PC-3 (cell line): ENCODE results near the gene CLSTN1. TPM values are rescaled to one million over a fixed set of nuclear protein-coding genes. Genes with fewer than 3 reads are reported as not detected.

Experiments
- ATAC-seq: fragments of 200-7000 bp; cut with Tn5 transposase; 2 replicates; pipeline ENCODE4 v1.9.1; 2020; ENCODE audit warnings: mild to moderate bottlenecking, moderate library complexity
- BruUV-seq: library from RNA; stranded (reverse); fragments of 400-500 nt; replicated peaks from 2 replicates; lab custom pipeline; 2021; lab: Mats Ljungman, UMichigan
- CTCF ChIA-PET: fragments of 300-600 bp; sonication (Branson Sonifier 250); formaldehyde crosslinking; loops from one replicate; lab custom pipeline; 2022; ENCODE audit warnings: antibody characterized with exemption; lab: Charles Lee
- POLR2A ChIA-PET: fragments of 300-600 bp; sonication (Branson Sonifier 250); formaldehyde crosslinking; loops from one replicate; lab custom pipeline; 2022; ENCODE audit warnings: antibody characterized with exemption; ENCODE audit not compliant: unreplicated experiment; lab: Charles Lee
- DNase-seq: peaks from one replicate; pipeline ENCODE4 v3.0.0-alpha.2; 2015
- H2AFZ ChIP-seq: fragments of 300-600 bp; sonication (generic); 2 replicates; pipeline ENCODE4 v1.6.0; 2016; ENCODE audit warnings: antibody characterized with exemption, low read length
- H3F3A ChIP-seq: fragments of 300-600 bp; sonication (generic); one replicate; pipeline ENCODE4 v1.6.0; 2017; ENCODE audit warnings: antibody characterized with exemption, low read length, control low read depth, mild to moderate bottlenecking; ENCODE audit not compliant: unreplicated experiment
- H3K27ac ChIP-seq: fragments of 300-600 bp; sonication (generic); 2 replicates; pipeline ENCODE4 v1.5.1; 2016; ENCODE audit warnings: mild to moderate bottlenecking, low read length
- H3K27me3 ChIP-seq: fragments of 300-600 bp; sonication (generic); 2 replicates; pipeline ENCODE4 v1.6.1; 2016; ENCODE audit warnings: low read length, mixed read lengths
- H3K36me3 ChIP-seq: fragments of 300-600 bp; sonication (generic); 2 replicates; pipeline ENCODE4 v1.6.1; 2016; ENCODE audit warnings: low read depth, mixed run types, low read length, mixed read lengths
- H3K4me1 ChIP-seq: fragments of 300-600 bp; sonication (generic); 2 replicates; pipeline ENCODE4 v1.5.1; 2016; ENCODE audit warnings: low read length; ENCODE audit not compliant: insufficient read depth
- H3K4me2 ChIP-seq: fragments of 300-600 bp; sonication (generic); 2 replicates; pipeline ENCODE4 v1.6.0; 2016; ENCODE audit warnings: low read length
- H3K4me3 ChIP-seq: fragments of 300-600 bp; sonication (generic); 2 replicates; pipeline ENCODE4 v1.5.1; 2016; ENCODE audit warnings: mild to moderate bottlenecking, low read length, mixed read lengths
- H3K79me2 ChIP-seq: fragments of 300-600 bp; sonication (generic); 2 replicates; pipeline ENCODE4 v1.6.1; 2017; ENCODE audit warnings: low read length, mixed read lengths
- H3K9ac ChIP-seq: fragments of 300-600 bp; sonication (generic); 2 replicates; pipeline ENCODE4 v1.6.0; 2016; ENCODE audit warnings: mild to moderate bottlenecking, low read length
- H3K9me2 ChIP-seq: fragments of 300-600 bp; sonication (generic); replicated peaks from 2 replicates; pipeline ENCODE4 v1.6.1; 2016; ENCODE audit warnings: mixed run types, low read length, mixed read lengths
- H3K9me3 ChIP-seq: fragments of 300-600 bp; sonication (generic); 2 replicates; pipeline ENCODE4 v1.6.1; 2016; ENCODE audit warnings: low read length, mixed read lengths
- H4K20me1 ChIP-seq: fragments of 300-600 bp; sonication (generic); 2 replicates; pipeline ENCODE4 v1.6.1; 2016; ENCODE audit warnings: low read length, mixed read lengths
- EZH2 ChIP-seq: fragments of 300-600 bp; sonication (generic); IDR thresholded peaks from one replicate; pipeline ENCODE4 v1.6.1; 2017; ENCODE audit warnings: antibody characterized with exemption, mild to moderate bottlenecking, low read length; ENCODE audit not compliant: unreplicated experiment
- EZH2phosphoT487 ChIP-seq: fragments of 300-600 bp; sonication (generic); IDR thresholded peaks from 2 replicates; pipeline ENCODE4 v1.6.1; 2018; ENCODE audit warnings: mild to moderate bottlenecking, antibody characterized with exemption, low read length, borderline replicate concordance
- intact Hi-C: fragments of 100-400 bp; cut with micrococcal nuclease; formaldehyde crosslinking; loops from 2 replicates; pipeline ENCODE4 v1.9.0; 2023
- total RNA-seq: library from RNA; depleted of rRNA; stranded (reverse); fragments of >200 nt; gene quantifications from 2 replicates; pipeline ENCODE4 v1.2.3, GENCODE V29; 2014
- TF ChIP-seq, protein P1 (sequence below): fragments of 300-600 bp; sonication (generic); conservative IDR thresholded peaks from 2 replicates; pipeline ENCODE4 v1.5.1; 2017; ENCODE audit warnings: antibody characterized with exemption, low read depth, mild to moderate bottlenecking, low read length

CLSTN1 gene
- total RNA-seq, 1 experiment from 2014 or later = 98.3 TPM

DNA sequence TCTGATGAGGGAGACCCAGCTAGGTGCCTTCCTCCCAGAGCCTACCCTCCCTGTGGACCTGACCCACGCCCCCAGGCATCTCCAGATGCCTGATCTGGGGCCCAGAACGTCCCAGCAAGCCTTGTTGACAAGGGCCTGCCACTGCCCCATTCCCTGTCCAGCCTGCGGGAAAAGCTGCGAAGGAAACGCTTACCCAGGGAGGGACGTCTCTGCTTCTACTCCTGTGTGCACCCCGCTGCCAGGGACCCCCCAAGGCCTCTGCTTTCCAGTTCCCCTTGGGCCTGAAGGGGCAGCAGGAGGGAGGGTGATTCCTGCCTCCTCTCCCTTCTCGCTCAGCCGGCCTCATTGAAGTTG, 11.6 kb upstream of the CLSTN1 start:
- H3K4me2 ChIP-seq = peak overlapping the region; percentile 68
- BruUV-seq = no TSS peak
- H3F3A ChIP-seq = no peaks in the 10 kb centered on the region
- intact Hi-C loops = no loop called here
- H3K9ac ChIP-seq = peak overlapping the region; percentile 48; the same call in 1 of the 2 replicates
- no peaks in the 10 kb centered on the region for H4K20me1 ChIP-seq
- ATAC-seq = no peak
- H3K79me2 ChIP-seq = no peaks in the 10 kb centered on the region
- peak overlapping the region; percentile 89 for H3K27ac ChIP-seq
- POLR2A ChIA-PET = no interaction called here
- no peaks in the 10 kb centered on the region for H3K9me3 ChIP-seq
- H3K4me3 ChIP-seq = no peak overlapping the region; the same call in 1 of the 2 replicates
- no peak for DNase-seq
- TF ChIP-seq, protein P1, sequence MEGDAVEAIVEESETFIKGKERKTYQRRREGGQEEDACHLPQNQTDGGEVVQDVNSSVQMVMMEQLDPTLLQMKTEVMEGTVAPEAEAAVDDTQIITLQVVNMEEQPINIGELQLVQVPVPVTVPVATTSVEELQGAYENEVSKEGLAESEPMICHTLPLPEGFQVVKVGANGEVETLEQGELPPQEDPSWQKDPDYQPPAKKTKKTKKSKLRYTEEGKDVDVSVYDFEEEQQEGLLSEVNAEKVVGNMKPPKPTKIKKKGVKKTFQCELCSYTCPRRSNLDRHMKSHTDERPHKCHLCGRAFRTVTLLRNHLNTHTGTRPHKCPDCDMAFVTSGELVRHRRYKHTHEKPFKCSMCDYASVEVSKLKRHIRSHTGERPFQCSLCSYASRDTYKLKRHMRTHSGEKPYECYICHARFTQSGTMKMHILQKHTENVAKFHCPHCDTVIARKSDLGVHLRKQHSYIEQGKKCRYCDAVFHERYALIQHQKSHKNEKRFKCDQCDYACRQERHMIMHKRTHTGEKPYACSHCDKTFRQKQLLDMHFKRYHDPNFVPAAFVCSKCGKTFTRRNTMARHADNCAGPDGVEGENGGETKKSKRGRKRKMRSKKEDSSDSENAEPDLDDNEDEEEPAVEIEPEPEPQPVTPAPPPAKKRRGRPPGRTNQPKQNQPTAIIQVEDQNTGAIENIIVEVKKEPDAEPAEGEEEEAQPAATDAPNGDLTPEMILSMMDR = no peak
- TF ChIP-seq EZH2phosphoT487 = no peak
- no peak for TF ChIP-seq EZH2
- CTCF ChIA-PET = no interaction called here
- peak overlapping the region; percentile 46 for H2AFZ ChIP-seq
- no peaks in the 10 kb centered on the region for H3K27me3 ChIP-seq
- H3K36me3 ChIP-seq = no peaks in the 10 kb centered on the region
- H3K4me1 ChIP-seq = peaks cover 30% of the 10 kb centered on the region
- no peaks in the 10 kb centered on the region for H3K9me2 ChIP-seq

DNA sequence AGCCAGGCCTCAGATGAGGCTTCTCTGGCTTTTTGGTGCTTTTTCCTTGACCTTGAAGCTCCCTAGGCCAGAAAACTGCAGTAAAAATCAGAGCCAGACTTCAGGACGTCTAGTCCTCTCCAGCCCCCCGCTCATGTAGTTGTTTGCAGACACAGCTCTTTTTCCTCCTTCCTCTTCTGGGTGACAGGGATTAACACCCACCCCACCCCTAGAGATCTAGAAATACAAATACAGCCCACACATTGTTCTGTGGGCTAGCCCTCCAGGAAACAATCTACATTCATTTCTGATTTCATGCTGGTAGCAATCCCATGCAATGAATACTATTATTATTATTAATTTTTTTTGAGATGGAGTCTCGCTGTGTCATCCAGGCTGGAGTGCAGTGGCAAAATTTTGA, 9.9 kb upstream of the CLSTN1 start:
- no peaks in the 10 kb centered on the region for H3K9me3 ChIP-seq
- H3K4me3 ChIP-seq = no peak overlapping the region
- peaks cover 30% of the 10 kb centered on the region for H3K4me1 ChIP-seq
- TF ChIP-seq, protein P1 = no peak
- TF ChIP-seq EZH2phosphoT487 (no peak), EZH2 (no peak)
- no TSS peak for BruUV-seq
- POLR2A ChIA-PET = no interaction called here
- no peak for ATAC-seq
- no peaks in the 10 kb centered on the region for H3K9me2 ChIP-seq
- H3K36me3 ChIP-seq = no peaks in the 10 kb centered on the region
- CTCF ChIA-PET = no interaction called here
- H3F3A ChIP-seq = no peaks in the 10 kb centered on the region
- no peaks in the 10 kb centered on the region for H3K79me2 ChIP-seq
- DNase-seq = no peak
- intact Hi-C loops = no loop called here
- H3K27ac ChIP-seq = no peak overlapping the region
- no peaks in the 10 kb centered on the region for H4K20me1 ChIP-seq
- no peaks in the 10 kb centered on the region for H3K27me3 ChIP-seq
- no peak overlapping the region for H3K4me2 ChIP-seq
- H3K9ac ChIP-seq = no peak overlapping the region
- H2AFZ ChIP-seq = no peak overlapping the region

DNA sequence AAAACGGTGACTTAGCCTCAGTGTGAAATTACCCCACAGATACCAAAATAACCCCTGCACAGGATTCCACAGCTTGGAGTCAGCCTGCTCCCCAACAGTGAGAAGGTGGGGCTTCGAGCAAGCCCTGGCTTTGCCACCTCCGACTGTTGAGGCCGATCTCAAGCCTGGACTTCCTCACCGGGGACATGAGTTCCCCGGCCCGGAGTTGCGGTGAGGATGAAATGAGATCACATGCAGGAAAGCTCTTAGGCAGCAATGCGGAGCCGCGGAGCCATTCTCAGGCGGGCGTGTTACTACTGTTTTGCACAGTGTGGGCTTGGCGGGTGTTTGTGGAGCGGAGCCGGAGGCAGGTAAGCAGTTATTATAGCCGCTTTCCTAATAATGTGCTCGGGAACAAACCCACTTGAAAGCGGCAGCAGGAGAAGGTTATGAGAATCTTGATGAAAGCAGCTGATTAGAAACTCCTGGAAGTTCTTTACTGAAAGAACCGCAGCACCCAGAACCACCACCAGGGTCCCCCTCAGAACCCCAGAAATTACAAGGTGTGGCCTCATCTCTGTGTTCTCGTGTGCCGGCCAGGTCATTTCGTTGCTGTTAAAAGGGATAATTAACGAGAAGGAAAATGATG, 3.9 kb upstream of the CLSTN1 start:
- BruUV-seq = no TSS peak
- Histone ChIP-seq H3K4me1 (peaks cover 25% of the 10 kb centered on the region), H3K79me2 (peaks cover 8% of the 10 kb centered on the region), H3K9me2 (no peaks in the 10 kb centered on the region), H3K4me3 (no peak overlapping the region), H3K9ac (no peak overlapping the region), H3K4me2 (no peak overlapping the region), H3F3A (peaks cover 4% of the 10 kb centered on the region), H2AFZ (no peak overlapping the region), H3K36me3 (no peaks in the 10 kb centered on the region), H3K27ac (no peak overlapping the region), H3K27me3 (no peaks in the 10 kb centered on the region), H3K9me3 (no peaks in the 10 kb centered on the region), H4K20me1 (peaks cover 1% of the 10 kb centered on the region; the same call in 1 of the 2 replicates)
- TF ChIP-seq, protein P1 = peak; percentile 39; the same call in 1 of the 2 replicates
- no peak for TF ChIP-seq EZH2
- TF ChIP-seq EZH2phosphoT487 = no peak
- CTCF ChIA-PET = no interaction called here
- intact Hi-C loops = loop anchor here (10.0 kb wide), 1 partner anchor 877 kb away; no protein-coding TSS in a partner anchor
- POLR2A ChIA-PET = no interaction called here
- ATAC-seq = no peak
- DNase-seq = no peak
